WTC11 (cell line): ENCODE measurements around the gene TCF7. TPM values are rescaled to one million over a fixed set of nuclear protein-coding genes. Genes with fewer than 3 reads are reported as not detected.

ENCODE experiments used
- ATAC-seq: fragments of 200-7000 bp; cut with Tn5 transposase; 2 replicates; pipeline ENCODE4 v1.10.0; 2021; ENCODE audit warnings: mild to moderate bottlenecking, moderate library complexity
- CTCF ChIA-PET: fragments of 300-600 bp; sonication (Branson Sonifier 250); formaldehyde crosslinking; loops from one replicate; lab custom pipeline; 2021; ENCODE audit warnings: antibody characterized with exemption; lab: Charles Lee
- POLR2A ChIA-PET: fragments of 350-600 bp; sonication (Branson Sonifier 250); formaldehyde crosslinking; loops from one replicate; lab custom pipeline; 2021; ENCODE audit warnings: antibody characterized with exemption; lab: Charles Lee
- DNase-seq: peaks from one replicate; pipeline ENCODE4 v3.0.0; 2021; ENCODE audit warnings: low spot score
- H3K27ac Mint-ChIP-seq: 2 replicates; pipeline ENCODE4 v1.8.0; 2021; ENCODE audit warnings: mixed read lengths
- H3K27me3 Mint-ChIP-seq: 2 replicates; pipeline ENCODE4 v1.8.0; 2021; ENCODE audit warnings: low read depth, mild to moderate bottlenecking, moderate library complexity, mixed read lengths
- H3K36me3 Mint-ChIP-seq: 2 replicates; pipeline ENCODE4 v1.8.0; 2021; ENCODE audit warnings: mixed read lengths
- H3K4me1 Mint-ChIP-seq: 2 replicates; pipeline ENCODE4 v1.8.0; 2022; ENCODE audit warnings: mixed read lengths
- H3K4me3 Mint-ChIP-seq: 2 replicates; pipeline ENCODE4 v1.8.0; 2021; ENCODE audit warnings: mild to moderate bottlenecking, moderate library complexity, mixed read lengths
- H3K9me3 Mint-ChIP-seq: 2 replicates; pipeline ENCODE4 v1.8.0; 2021; ENCODE audit warnings: mixed read lengths
- CDX4 ChIP-seq: fragments of 250-450 bp; sonication (Bioruptor Pico); IDR thresholded peaks from 2 replicates; pipeline ENCODE4 v1.9.0; 2021; ENCODE audit warnings: moderate library complexity, mild to moderate bottlenecking, inconsistent platforms, borderline replicate concordance
- FOXK1 ChIP-seq: sonication (generic); formaldehyde crosslinking; IDR thresholded peaks from 2 replicates; pipeline ENCODE4 v1.8.0; 2022; ENCODE audit warnings: mild to moderate bottlenecking, moderate library complexity, missing genetic modification reagents
- NFYB ChIP-seq: sonication (generic); formaldehyde crosslinking; conservative IDR thresholded peaks from 2 replicates; pipeline ENCODE4 v1.8.0; 2022; ENCODE audit warnings: low read depth, missing genetic modification reagents
- RORB ChIP-seq: fragments of 250-450 bp; sonication (Bioruptor Pico); IDR thresholded peaks from 2 replicates; pipeline ENCODE4 v1.9.0; 2021; ENCODE audit warnings: mild to moderate bottlenecking
- SMAD4 ChIP-seq: sonication (generic); formaldehyde crosslinking; IDR thresholded peaks from 2 replicates; pipeline ENCODE4 v1.8.0; 2022; ENCODE audit warnings: mild to moderate bottlenecking, missing genetic modification reagents
- SOX15 ChIP-seq: fragments of 250-450 bp; sonication (Bioruptor Pico); IDR thresholded peaks from 2 replicates; pipeline ENCODE4 v1.9.0; 2021; ENCODE audit warnings: mild to moderate bottlenecking
- SP1 ChIP-seq: sonication (generic); formaldehyde crosslinking; conservative IDR thresholded peaks from 2 replicates; pipeline ENCODE4 v1.8.1; 2022; ENCODE audit warnings: missing genetic modification reagents
- ZBTB21 ChIP-seq: sonication (generic); formaldehyde crosslinking; IDR thresholded peaks from 2 replicates; pipeline ENCODE4 v1.8.1; 2023; ENCODE audit warnings: mild to moderate bottlenecking, missing genetic modification reagents, borderline replicate concordance
- ZNF281 ChIP-seq: sonication (generic); formaldehyde crosslinking; IDR thresholded peaks from 2 replicates; pipeline ENCODE4 v1.8.0; 2023; ENCODE audit warnings: mild to moderate bottlenecking, missing genetic modification reagents
- ZNF416 ChIP-seq: fragments of 250-450 bp; sonication (Bioruptor Pico); IDR thresholded peaks from 2 replicates; pipeline ENCODE4 v1.9.0; 2021; ENCODE audit warnings: mild to moderate bottlenecking, inconsistent platforms
- ZNF532 ChIP-seq: fragments of 250-450 bp; sonication (Bioruptor Pico); IDR thresholded peaks from 2 replicates; pipeline ENCODE4 v1.9.0; 2021; ENCODE audit warnings: mild to moderate bottlenecking, borderline replicate concordance
- ZSCAN18 ChIP-seq: fragments of 250-450 bp; sonication (Bioruptor Pico); IDR thresholded peaks from 2 replicates; pipeline ENCODE4 v2.1.2; 2022; ENCODE audit warnings: mild to moderate bottlenecking, moderate library complexity
- total RNA-seq: library from RNA; stranded (reverse); gene quantifications from 3 replicates; pipeline ENCODE4 v1.2.3, GENCODE V29; 2021
- TF ChIP-seq, protein P1 (sequence below): sonication (generic); formaldehyde crosslinking; IDR thresholded peaks from 2 replicates; pipeline ENCODE4 v1.8.0; 2022; ENCODE audit warnings: mild to moderate bottlenecking, missing genetic modification reagents
- TF ChIP-seq, protein P2 (sequence below): sonication (generic); formaldehyde crosslinking; IDR thresholded peaks from 2 replicates; pipeline ENCODE4 v1.8.1; 2022; ENCODE audit warnings: low read depth, missing genetic modification reagents, borderline replicate concordance
- TF ChIP-seq, protein P3 (sequence below): sonication (generic); formaldehyde crosslinking; IDR thresholded peaks from 2 replicates; pipeline ENCODE4 v1.8.1; 2022; ENCODE audit warnings: mild to moderate bottlenecking, moderate library complexity, missing genetic modification reagents
- TF ChIP-seq, protein P4 (sequence below): sonication (generic); formaldehyde crosslinking; IDR thresholded peaks from 2 replicates; pipeline ENCODE4 v1.8.1; 2022; ENCODE audit warnings: mild to moderate bottlenecking, missing genetic modification reagents, moderate library complexity, borderline replicate concordance
- TF ChIP-seq, protein P5 (sequence below): sonication (generic); formaldehyde crosslinking; IDR thresholded peaks from 2 replicates; pipeline ENCODE4 v1.8.0; 2023; ENCODE audit warnings: missing genetic modification reagents
- TF ChIP-seq, protein P6 (sequence below): sonication (generic); formaldehyde crosslinking; IDR thresholded peaks from 2 replicates; pipeline ENCODE4 v1.8.1; 2022; ENCODE audit warnings: missing genetic modification reagents, borderline replicate concordance

The TCF7 gene
- total RNA-seq, 1 experiment from 2014 or later = 11.3 TPM

DNA sequence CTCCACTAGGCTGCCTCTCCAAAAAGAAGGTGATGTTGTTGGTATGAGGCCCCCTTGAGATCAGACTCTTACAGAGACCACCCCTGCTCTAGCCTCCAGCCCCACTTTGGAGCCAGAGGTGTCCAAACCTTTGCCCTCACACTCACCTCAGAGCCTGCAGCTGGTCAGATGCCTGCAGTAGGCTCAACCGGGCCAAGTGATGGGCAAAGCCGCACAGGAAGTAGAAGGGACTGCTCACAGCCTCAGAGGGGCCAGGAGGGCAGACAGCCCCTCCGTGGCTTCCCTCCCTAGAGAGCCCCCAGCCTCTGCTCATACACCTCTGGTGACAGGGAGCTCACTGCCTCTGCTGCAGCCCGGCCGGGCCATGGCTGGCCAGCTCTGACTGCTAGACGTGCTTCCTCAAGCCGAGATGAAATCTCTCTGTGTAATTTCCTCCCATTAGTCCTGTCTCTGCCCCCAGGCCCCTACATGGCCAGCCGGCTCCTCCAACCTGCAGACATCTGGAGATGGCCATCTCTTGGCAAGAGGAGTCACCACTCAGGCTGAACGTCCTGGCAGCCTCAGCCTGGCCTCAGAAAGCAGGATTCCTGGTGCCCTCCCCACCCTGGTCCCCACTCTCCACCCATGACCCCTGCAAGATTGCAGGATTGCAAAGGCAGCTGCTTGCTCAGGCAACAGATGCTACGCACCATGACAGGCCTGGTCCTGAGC lies 7.3 kb upstream of the TCF7 start (continued):
- TF ChIP-seq, protein P1, sequence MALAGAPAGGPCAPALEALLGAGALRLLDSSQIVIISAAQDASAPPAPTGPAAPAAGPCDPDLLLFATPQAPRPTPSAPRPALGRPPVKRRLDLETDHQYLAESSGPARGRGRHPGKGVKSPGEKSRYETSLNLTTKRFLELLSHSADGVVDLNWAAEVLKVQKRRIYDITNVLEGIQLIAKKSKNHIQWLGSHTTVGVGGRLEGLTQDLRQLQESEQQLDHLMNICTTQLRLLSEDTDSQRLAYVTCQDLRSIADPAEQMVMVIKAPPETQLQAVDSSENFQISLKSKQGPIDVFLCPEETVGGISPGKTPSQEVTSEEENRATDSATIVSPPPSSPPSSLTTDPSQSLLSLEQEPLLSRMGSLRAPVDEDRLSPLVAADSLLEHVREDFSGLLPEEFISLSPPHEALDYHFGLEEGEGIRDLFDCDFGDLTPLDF (CRISPR knock-in tag) = no peak
- TF ChIP-seq ZNF416 (CRISPR knock-in tag) (no peak), FOXK1 (CRISPR knock-in tag) (no peak), ZNF532 (CRISPR knock-in tag) (no peak), CDX4 (CRISPR knock-in tag) (no peak), SOX15 (CRISPR knock-in tag) (no peak), ZSCAN18 (CRISPR knock-in tag) (no peak)
- TF ChIP-seq, all 79 proteins: peak for 0

DNA sequence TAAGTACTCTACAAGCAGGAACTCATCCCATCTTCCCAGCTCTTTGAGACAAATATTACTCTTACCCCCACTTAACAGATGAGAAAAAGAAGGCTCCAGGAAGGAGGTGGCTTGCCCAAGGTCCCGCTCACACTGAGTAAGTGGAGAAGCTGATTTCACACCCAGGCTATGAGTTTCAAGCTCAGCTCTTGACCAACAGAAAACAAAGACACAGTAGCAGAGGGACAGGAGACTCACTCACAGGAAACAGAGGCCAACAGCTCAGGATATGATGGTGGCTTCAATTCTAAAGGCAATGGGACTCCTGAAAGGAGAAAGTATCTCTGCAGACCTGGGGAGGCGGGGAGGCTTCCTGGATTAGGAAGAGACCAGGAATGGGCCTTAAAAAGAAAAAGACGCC lies 6.7 kb upstream of the TCF7 start:
- H3K27me3 Mint-ChIP-seq = peaks cover 30% of the 10 kb centered on the region
- peaks cover 13% of the 10 kb centered on the region for H3K4me1 Mint-ChIP-seq
- no peak overlapping the region for H3K27ac Mint-ChIP-seq
- TF ChIP-seq, protein P2, sequence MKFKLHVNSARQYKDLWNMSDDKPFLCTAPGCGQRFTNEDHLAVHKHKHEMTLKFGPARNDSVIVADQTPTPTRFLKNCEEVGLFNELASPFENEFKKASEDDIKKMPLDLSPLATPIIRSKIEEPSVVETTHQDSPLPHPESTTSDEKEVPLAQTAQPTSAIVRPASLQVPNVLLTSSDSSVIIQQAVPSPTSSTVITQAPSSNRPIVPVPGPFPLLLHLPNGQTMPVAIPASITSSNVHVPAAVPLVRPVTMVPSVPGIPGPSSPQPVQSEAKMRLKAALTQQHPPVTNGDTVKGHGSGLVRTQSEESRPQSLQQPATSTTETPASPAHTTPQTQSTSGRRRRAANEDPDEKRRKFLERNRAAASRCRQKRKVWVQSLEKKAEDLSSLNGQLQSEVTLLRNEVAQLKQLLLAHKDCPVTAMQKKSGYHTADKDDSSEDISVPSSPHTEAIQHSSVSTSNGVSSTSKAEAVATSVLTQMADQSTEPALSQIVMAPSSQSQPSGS = no peak
- TF ChIP-seq NFYB = no peak
- TF ChIP-seq, protein P3, sequence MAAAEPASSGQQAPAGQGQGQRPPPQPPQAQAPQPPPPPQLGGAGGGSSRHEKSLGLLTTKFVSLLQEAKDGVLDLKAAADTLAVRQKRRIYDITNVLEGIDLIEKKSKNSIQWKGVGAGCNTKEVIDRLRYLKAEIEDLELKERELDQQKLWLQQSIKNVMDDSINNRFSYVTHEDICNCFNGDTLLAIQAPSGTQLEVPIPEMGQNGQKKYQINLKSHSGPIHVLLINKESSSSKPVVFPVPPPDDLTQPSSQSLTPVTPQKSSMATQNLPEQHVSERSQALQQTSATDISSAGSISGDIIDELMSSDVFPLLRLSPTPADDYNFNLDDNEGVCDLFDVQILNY (CRISPR knock-in tag) = no peak
- no peak for TF ChIP-seq ZNF281 (CRISPR knock-in tag)
- no peak for TF ChIP-seq RORB (CRISPR knock-in tag)
- TF ChIP-seq, protein P4, sequence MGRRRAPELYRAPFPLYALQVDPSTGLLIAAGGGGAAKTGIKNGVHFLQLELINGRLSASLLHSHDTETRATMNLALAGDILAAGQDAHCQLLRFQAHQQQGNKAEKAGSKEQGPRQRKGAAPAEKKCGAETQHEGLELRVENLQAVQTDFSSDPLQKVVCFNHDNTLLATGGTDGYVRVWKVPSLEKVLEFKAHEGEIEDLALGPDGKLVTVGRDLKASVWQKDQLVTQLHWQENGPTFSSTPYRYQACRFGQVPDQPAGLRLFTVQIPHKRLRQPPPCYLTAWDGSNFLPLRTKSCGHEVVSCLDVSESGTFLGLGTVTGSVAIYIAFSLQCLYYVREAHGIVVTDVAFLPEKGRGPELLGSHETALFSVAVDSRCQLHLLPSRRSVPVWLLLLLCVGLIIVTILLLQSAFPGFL (CRISPR knock-in tag) = no peak
- TF ChIP-seq, protein P5, sequence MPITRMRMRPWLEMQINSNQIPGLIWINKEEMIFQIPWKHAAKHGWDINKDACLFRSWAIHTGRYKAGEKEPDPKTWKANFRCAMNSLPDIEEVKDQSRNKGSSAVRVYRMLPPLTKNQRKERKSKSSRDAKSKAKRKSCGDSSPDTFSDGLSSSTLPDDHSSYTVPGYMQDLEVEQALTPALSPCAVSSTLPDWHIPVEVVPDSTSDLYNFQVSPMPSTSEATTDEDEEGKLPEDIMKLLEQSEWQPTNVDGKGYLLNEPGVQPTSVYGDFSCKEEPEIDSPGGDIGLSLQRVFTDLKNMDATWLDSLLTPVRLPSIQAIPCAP (CRISPR knock-in tag) = no peak
- no peak for TF ChIP-seq SP1 (CRISPR knock-in tag)
- no peak for TF ChIP-seq SMAD4
- TF ChIP-seq, protein P6, sequence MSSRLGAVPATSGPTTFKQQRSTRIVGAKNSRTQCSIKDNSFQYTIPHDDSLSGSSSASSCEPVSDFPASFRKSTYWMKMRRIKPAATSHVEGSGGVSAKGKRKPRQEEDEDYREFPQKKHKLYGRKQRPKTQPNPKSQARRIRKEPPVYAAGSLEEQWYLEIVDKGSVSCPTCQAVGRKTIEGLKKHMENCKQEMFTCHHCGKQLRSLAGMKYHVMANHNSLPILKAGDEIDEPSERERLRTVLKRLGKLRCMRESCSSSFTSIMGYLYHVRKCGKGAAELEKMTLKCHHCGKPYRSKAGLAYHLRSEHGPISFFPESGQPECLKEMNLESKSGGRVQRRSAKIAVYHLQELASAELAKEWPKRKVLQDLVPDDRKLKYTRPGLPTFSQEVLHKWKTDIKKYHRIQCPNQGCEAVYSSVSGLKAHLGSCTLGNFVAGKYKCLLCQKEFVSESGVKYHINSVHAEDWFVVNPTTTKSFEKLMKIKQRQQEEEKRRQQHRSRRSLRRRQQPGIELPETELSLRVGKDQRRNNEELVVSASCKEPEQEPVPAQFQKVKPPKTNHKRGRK = no peak
- TF ChIP-seq SOX15 (CRISPR knock-in tag) = no peak
- no peak for TF ChIP-seq ZBTB21 (CRISPR knock-in tag)
- H3K9me3 Mint-ChIP-seq = no peaks in the 10 kb centered on the region
- DNase-seq (no peak), ATAC-seq (no peak)
- H3K4me3 Mint-ChIP-seq = no peak overlapping the region
- ChIA-PET POLR2A (no interaction called here), CTCF (interaction anchor here (0.6 to 2.7 kb wide), 2 partner anchors 68 to 146 kb away, joined by 3 to 11 read pairs; no protein-coding TSS in a partner anchor)
- no peaks in the 10 kb centered on the region for H3K36me3 Mint-ChIP-seq
